Medulla oblongata (tissue), 1 donor: ENCODE measurements around the gene LCN1.
"Not testable (repeated sequence)": the region's sequence is repeated elsewhere in the genome, so short reads cannot be mapped to it uniquely, and the experiment has no call there.

ENCODE experiments used
- DNase-seq: peaks from one replicate; pipeline ENCODE4 v3.0.0-alpha.2; 2015; ENCODE audit errors: extremely low spot score

LCN1 gene

DNA sequence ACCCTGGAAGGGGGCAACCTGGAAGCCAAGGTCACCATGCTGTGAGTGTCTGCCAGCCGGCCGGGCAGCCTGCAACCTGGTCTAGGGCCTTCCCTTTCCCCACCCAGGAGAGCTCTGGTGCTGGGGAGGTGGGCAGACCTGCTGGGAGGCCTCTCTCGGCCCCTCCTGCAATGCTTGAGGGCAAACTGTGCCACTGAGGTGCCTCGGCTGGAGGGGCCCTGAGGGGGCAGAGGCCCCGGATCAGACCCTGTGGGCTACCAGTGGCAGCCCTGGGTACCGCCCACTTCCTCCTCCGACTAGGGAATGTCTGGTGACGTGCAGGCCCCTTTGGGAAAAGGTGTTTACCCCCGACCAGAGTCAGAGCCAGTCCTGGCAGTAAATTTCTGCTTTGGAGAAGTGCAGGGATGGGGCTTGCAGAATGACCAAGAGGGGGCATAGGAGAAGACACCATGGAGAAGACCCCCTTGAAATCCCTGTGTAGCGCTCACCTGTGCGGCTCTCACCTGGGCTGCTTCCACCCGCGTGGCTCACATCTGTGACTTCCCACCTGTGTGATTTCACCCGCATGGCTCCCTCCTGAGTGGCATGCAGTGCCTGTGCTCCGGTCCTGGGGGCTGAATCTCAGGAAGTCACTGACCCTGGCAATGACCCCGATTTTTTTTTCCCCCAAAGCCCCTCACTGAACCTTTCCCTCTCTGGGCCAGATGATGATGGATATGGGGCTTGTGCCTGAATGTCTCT, 1.1 kb downstream of the LCN1 start:
- DNase-seq = no peak

DNA sequence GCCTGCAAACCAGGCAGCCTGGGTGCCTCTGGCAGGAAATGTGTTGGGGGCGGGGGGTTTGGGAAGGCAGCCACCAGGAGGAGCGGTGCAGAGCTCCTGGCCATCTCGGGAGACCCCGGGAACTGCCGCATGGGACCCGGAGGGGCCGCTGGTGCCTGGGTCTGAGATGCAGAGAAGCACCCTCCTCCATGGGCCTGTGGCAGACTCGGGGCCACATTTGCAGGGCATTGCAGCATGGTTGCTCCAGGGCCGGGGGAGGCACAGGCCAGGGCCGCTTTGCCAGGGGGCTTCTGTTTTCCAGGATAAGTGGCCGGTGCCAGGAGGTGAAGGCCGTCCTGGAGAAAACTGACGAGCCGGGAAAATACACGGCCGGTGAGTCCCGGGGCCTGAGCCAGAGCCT, 1.7 kb downstream of the LCN1 start:
- no peak for DNase-seq

DNA sequence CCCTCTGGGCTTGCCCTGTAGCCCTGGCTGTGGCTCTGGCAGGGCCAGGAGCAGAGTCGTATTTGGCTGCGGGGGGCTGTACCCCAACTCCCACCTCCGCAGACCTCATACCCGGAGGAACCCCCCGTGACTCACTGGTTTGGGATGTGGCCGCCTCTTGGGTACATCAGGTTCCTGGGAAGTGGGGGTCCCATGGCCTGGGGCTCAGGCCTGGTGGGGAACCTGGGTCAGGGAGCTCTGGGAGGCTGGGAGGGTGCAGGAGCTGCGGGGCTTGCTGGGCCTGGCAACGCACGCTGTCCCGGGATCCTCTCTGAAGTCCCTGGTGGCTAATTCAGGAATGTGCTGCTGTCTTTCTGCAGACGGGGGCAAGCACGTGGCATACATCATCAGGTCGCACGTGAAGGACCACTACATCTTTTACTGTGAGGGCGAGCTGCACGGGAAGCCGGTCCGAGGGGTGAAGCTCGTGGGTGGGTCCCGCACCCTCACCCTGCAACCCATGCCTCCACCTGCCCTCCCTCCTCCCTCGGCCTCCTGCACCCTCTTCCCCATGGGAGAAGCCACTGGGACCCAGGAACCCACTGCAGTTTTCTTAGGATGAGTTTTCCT, 2.4 kb downstream of the LCN1 start:
- DNase-seq = no peak

DNA sequence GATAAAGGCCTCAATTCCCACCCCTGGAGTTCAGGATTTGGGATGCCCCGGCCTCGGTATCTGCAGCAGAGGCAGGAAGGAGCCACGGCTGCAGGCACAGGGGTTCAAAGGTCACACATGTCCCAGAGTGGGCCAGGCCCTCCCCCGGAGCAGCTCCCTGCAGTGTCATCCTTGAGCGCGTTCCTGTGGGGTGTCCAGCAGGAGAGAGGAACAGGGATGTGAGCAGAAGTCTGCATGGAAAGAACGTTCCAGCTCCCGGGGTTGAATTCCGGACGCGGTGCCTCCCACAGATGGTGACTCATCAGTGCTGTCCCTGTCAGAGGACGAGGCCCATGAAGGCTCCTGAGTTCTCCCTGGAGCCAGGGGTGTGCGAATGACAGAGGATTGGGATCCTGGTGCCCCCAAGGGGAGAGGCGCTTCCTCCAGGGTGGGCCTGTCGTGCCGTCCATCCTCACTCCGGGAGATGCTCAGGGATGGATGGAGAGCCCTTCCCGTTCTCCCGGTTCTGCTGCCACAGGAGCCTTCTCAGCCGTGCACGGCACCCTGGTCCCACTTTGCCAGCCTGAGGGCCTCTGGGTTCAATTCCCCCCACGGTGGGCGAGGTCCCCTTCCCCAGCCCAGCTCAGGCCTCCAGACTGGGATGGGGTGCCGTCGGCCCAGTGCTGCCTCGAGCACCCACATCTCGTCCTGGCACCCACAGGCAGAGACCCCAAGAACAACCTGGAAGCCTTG, 3.1 kb downstream of the LCN1 start:
- no peak for DNase-seq

DNA sequence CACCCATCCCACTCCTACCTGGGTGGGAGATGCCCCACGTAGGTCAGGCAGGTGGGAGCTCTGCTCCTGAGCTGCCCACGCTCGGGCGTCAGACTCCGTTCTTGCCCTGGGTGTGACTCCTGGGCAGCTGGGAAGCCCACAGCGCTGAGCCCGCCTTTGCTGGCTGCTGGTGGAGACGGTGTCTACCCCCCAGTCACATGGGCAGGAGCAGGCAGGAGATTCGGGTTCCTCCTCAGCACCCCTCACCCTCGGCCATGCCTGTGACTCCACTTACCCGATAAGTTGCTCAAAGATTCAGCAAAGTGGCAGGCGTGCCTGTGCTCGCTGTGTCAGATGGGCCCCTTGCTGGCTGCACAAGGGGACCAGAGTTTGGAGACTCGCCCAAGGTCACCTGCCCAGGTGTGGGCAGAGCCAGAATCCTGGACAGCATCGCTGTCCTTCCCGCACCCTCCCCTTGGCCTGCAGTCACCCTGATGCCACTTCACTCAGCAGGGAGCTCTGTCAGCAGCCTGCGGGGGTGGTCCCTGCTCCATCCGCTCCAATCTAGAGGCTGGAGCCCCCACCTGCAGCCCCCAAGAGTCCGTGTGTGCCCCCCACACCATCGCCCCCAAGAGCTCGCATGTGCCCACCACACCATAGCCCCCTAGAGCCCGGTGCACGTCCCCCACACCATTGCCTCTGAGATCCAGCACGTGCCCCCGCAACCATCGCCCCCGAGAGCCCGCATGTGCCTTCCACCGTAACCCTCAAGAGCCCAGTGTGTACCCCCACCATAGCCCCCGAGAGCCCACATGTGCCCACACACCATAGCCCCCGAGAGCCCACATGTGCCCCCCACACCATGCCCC, 4.2 kb downstream of the LCN1 start:
- DNase-seq = no peak

DNA sequence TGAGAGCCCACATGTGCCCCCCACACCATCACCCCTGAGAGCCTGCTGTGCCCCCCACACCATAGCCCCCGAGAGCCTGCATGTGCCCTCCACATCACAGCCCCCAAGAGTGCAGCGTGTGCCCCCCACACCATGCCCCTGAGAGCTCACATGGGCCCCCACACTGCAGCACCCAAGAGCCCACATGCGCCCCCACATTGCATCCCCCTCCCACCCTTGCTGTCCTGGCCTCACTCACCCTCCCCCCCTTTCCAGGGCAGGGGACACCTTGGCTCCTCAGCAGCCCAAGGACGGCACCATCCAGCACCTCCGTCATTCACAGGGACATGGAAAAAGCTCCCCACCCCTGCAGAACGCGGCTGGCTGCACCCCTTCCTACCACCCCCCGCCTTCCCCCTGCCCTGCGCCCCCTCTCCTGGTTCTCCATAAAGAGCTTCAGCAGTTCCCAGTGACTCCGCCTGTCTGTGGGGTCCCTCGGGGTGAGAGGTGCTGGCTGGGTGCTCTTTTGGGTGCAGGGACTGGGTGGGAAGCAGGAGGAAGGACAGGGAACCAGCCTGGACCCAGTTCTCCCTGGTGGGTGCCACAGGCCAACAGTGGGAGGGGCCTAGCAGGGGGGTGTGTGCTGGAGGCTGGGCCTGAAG, 5.0 kb downstream of the LCN1 start:
- no peak for DNase-seq

DNA sequence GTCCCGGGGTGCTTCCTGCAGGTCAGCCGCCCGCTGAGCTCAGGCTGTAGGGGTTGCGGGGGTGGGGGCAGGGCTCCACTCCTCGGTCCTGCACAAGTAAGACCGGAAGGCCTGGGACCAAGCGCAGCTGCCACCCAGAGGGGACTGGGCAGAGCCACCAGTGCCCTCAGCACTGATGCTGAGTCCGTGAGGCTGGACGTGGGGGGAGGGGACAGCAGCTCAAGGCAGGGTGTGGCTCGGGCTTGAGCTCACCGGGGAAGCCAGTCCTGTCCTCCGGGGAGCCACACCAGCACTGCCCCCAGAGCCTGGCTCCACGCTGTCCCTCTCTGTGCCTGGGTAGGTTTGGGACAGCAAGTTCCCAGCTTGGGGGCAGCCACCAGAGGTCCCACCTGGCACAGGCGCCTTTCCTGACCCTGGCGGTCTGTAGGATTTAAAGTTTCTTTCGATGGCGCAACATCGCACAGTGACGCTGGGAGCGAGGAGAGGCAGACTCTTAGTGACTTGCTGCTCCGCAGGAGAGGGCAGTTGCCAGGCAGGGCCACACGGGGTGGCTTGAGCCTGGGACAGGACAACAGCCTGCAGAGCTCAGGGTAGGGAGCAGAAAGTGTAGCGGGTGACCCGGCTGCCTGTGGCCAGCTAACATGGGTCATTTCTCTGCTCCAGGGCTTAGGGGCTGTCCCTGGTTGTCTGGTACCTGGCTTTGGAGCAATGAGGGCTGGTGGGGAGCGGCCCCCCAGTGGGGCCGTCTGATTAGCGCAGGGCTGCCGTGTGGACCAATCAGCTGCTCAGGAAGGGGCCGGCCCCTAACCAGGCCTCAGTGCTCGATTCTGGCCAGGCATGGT, 5.7 kb downstream of the LCN1 start:
- no peak for DNase-seq

DNA sequence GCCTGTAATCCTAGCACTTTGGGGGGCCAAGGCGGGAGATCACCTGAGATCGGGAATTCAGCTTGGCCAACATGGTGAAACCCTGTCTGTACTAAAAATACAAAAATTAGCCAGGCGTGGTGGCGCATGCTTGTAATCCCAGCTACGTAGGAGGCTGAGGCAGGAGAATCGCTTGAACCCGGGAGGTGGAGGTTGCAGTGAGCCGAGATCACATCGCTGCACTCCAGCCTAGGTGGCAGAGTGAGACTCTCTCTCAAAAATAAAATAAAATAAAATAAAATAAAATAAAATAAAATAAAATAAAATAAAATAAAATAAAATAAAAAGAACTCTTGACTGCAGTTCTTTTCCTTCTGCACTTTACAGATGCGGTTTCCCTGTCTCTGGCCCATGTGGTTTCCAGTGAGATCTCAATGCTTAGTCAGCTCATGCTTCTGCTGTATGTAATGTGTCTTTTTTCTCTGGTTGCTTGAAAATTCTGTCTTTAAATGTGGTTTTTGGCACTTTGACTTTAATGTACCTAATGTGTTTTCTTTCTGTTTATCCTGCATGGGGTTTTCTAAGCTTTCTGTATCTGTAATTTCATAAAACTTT, 7.7 kb downstream of the LCN1 start:
- not testable (repeated sequence) for DNase-seq

DNA sequence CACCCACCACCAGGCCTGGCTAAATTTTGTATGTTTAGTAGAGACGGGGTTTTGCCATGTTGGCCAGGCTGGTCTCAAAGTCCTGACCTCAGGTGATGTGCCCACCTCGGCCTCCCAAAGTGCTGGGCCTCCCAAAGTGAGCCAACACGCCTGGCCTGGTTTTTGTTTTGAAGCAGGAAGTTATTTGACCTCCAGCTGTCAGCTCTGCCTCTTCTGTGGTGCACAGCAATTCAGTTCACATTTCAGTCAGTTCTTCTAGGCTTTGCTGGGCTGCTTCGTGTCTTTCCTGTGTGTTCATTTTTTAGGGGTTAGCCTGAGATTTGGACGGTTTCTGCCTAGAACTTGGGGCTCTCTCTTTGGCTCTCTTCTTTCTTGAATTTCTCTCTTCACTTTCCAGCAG, 8.9 kb downstream of the LCN1 start:
- no peak for DNase-seq

DNA sequence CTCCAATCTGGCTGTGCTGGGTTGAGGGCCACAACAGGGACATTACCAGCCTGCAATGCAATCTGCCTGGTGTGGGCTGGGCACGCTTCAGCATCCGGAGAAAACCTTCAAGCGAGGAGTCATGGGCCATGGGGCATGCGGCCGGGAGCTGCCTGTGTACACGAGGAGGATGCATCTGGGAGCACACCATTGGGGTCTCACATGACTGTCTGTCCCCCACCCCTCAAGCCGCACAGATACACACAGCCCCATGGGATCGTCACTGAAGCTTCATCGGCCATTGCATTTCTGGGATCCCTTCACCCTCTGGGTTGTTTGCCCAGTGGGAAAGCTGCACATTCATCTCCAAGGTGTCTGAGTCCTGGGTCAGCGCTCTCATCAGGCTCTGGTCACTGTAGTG, 9.9 kb downstream of the LCN1 start:
- DNase-seq = no peak

DNA sequence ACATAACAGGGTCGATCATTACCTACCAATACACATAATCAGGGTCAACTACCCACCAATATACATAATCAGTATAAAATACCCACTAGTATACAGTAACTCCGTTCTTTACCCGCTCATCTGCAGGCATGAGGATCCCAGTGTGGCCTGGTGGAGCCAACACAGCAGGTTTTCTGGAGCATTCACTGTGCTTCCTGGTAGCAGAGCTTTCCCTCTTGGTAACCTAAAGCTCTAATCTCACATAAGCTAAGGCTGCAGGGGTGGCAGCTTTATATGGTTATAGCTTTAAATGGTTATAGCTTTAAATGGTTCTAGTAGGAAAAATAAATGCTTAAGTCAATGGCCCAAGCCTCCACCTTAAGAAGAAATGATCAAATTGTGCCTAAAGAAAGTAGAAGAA, 11.9 kb downstream of the LCN1 start:
- no peak for DNase-seq

DNA sequence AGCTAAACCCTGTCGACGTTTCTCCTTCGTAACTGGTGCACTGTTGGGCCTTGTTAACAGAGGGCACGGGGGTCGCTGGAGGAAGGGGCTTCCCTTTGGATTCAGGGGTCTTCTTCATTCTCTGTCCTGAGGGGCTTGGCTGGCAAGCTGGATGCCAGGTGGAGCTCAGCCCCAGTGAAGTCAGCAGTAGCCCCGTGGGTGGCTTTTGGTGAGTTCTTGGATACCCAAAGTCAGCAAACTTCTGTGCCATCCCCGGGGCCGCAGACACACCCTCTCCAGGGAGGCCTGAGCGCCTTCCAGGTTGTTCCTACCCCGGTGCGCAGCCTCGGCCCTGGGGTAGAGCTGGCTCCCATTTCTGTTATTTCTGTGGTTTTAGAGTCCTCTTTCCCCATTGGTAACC, 12.4 kb downstream of the LCN1 start:
- no peak for DNase-seq

DNA sequence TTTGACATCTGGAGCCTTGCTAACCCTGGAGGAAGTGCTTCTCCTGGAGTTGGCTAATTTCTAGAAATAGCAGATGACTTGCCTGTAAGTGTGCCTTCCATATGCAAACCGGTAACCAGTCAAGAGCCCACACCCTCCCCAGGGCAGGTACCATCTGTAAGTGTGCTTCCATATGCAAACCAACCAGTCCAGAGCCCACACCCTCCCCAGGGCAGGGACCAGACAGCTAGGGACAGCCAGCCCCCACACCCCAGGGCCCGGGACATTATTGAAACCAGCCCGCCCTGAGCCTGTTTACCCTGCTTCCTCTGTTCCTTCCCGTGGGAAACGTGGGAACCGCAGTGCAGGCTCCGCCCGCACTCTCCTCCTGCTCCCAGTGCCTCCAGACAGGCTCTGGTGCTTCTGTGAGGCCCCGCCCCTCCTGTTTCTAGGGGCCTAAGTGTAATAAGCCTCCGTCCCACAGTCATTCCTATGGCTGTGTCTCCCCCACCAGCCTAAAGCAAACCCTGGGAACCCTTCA, 13.0 kb downstream of the LCN1 start:
- DNase-seq = not testable (repeated sequence)

DNA sequence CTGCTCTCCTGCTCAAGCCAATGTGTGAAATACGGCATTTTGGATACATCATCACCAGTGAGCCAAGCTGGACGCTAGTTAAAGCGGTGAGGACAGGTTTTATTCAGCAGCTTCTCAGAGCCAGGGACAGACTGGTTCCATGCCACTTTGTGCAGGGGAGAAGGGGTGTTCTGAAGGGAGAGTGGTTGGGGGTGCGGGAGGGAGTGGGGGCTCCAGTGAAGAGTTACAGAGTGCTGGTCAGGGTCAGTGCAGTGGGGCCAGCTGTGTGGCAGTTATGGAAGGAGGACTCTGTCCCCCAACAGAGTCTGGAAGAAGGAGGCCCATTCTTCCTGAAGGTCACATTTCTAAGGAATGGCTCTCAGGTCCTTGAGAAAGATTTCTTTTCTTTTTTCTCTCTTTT, 13.6 kb downstream of the LCN1 start:
- not testable (repeated sequence) for DNase-seq

DNA sequence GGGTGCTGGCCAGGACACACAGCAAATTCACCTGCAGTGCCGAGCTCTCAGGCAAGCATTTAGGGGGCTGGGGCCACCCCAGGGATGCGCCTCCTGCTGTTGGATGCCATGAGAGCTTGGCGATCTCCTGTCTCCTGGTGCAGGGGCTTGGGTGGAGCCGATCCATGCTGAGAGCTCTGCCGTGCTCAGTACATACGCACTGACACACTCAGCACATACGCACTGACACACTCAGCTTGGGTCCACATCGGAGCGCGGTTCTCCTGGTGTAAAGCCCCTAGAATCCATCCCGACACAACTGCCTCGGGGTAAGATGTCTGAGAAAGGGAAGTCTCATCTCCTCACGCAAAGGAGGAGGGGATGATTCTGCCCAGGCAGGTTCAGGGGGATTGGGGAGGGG, 14.4 kb downstream of the LCN1 start:
- not testable (repeated sequence) for DNase-seq

DNA sequence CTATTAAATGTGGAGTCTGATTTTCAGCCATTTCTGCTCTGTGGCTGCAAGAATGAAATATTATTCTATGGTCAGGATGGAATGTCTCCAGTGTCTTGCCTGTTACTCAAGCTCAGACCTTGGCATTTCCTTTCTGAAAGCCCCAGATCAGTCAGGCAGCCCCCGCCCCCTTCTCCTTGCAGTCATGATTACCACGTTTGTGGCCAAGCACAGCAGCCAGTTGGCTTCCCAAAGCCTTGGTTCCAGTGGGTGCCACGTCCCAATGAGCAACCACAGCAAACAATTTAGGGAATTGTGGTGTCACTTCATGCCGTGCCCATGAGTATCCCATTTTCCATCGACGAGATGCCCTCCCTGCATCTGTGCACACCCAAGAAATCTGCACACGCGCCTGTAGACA, 15.0 kb downstream of the LCN1 start:
- no peak for DNase-seq

DNA sequence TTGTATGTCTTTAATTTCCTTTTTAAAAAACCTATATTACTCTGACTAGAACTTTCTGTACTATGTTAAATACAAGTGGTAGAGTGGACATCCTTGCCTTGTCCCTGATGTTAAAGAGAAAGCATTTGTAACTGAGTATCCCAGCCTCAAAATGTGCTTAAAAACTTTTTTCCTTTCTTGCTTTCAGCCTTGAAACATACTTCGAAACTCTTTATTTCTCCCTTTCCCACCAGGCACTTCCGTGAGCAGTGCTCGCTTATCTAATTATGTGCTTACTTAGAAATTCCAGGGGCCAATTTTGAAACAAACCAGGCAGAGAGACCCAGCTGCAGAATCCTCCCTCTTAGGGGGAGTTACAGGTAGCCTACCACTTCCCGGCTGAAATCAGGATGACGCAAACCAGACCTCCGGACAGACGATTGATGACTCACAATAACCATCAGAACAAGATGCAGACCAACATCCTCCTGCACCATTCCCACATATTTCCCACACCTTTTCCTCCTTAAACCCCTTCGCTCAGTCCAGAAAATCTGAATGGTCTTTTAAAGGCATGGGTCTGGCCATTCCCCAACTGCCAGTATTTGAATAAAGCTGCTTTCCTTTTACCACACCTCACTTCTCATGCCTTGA, 22.1 kb downstream of the LCN1 start:
- DNase-seq = not testable (repeated sequence)

DNA sequence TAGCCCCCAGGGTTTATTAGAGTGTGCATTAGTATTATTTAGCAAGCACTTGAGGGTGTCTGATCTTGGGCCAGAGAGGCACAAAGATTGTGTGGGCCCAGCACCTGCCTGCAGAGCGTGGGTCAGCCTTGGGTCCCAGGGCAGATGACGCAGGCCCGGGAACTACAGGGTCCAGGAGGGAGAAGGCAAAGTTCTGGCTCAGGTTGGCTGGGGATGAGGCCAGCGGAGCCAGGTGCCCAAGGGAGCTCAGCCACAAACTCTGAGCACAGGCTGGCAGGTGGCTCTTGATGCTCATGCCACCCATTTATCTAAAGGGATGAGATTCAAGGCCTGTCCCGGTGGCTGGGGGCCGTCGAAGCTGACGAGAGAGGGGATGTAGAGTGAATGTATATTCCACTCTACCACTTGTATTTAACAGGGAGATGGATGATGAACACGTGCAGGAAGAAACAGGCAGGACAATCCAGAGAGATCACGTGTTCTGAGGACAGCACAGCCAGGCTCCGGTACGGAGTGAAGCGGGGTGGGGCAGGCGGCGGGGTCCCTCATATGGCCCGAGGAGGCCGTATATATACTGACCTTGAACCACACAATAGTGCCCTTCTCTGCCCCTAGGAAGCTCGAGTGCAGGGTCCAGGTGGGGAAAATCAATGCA, 23.9 kb downstream of the LCN1 start:
- DNase-seq = no peak

DNA sequence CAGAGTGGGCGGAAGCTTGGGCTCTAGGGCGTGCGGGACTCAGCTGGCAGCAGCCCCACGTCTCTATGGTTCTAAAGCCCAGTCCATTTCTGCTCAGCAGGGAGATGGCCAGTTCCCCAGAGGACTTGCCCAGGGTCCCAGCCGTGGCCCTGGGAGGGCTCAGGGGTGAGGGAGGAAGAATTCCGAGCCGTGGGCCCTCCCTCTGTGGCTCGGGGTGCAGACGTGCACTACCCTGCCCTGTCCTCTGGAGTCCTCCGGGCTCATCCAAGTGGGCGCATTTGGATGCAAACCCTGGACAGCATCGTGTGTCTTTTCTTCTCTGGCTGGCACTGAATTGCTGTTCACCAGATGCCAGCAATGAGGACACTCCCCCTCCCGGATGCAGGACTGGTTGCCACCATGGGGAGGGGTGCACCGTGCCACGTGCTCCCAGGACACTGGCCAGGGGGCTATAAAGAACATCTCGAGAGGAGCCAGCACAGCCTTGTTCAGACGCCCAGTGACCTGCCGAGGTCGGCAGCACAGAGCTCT, 24.5 kb downstream of the LCN1 start, which contains the start of gene OBP2A:
OBP2A (plus strand) TSS at position 481 of the 531 bp plus-strand sequence. CDS start 55 bp downstream, outside the sequence.
- not testable (repeated sequence) for DNase-seq
